GM12892 (cell line): ENCODE data around the gene WDFY4.

Experiments used
- DNase-seq: peaks from one replicate; pipeline ENCODE4 v3.0.0; 2011; ENCODE audit not compliant: insufficient read length
- FAIRE-seq: peaks from 2 replicates; lab custom pipeline; 2011; peaks lifted over from hg19 to GRCh38; lab: Jason Lieb, UNC
- POLR2A ChIP-seq: IDR thresholded peaks from 2 replicates; pipeline ENCODE4 v1.6.1; 2011; ENCODE audit warnings: low read depth, low read length, control low read depth
- POLR2AphosphoS5 ChIP-seq: IDR thresholded peaks from 2 replicates; pipeline ENCODE4 v1.6.1; 2011; ENCODE audit warnings: low read depth, low read length, control low read depth
- TAF1 ChIP-seq: IDR thresholded peaks from 2 replicates; pipeline ENCODE4 v1.6.1; 2011; ENCODE audit warnings: low read depth, mild to moderate bottlenecking, control low read depth, low read length, borderline replicate concordance

The WDFY4 gene

GRCh38 chr10:48767373-48768143 is 82.9 kb downstream of the WDFY4 start:
- FAIRE-seq = no peak
- DNase-seq = no peak

GRCh38 chr10:48768144-48768766 is 83.6 kb downstream of the WDFY4 start:
- no peak for DNase-seq
- FAIRE-seq = no peak
- no peak for TF ChIP-seq POLR2AphosphoS5
- no peak for TF ChIP-seq TAF1
- TF ChIP-seq POLR2A = no peak

More at GRCh38 chr10:48767373-48768143, 82.9 kb downstream of the WDFY4 start:
- TF ChIP-seq POLR2A (no peak), TAF1 (no peak), POLR2AphosphoS5 (no peak)

GRCh38 chr10:48768926-48769325 is 84.3 kb downstream of the WDFY4 start:
- DNase-seq = no peak
- no peak for TF ChIP-seq POLR2AphosphoS5
- no peak for TF ChIP-seq TAF1
- no peak for TF ChIP-seq POLR2A
- FAIRE-seq = no peak

- no peak for TF ChIP-seq TAF1
- DNase-seq = no peak
These were observed 85.2 kb downstream of the WDFY4 start for GRCh38 chr10:48769706-48770435.

GRCh38 chr10:48770561-48771089 is 86.0 kb downstream of the WDFY4 start:
- no peak for DNase-seq
- TF ChIP-seq TAF1 (no peak), POLR2A (no peak), POLR2AphosphoS5 (no peak)

More at GRCh38 chr10:48769706-48770435, 85.2 kb downstream of the WDFY4 start:
- no peak for FAIRE-seq

GRCh38 chr10:48771234-48771633 is 86.6 kb downstream of the WDFY4 start:
- DNase-seq (no peak), FAIRE-seq (no peak)
- no peak for TF ChIP-seq POLR2A
- no peak for TF ChIP-seq POLR2AphosphoS5
- no peak for TF ChIP-seq TAF1

More at GRCh38 chr10:48770561-48771089, 86.0 kb downstream of the WDFY4 start:
- peak; percentile 17 for FAIRE-seq

GRCh38 chr10:48772059-48772458 is 87.4 kb downstream of the WDFY4 start:
- TF ChIP-seq TAF1 = no peak
- no peak for TF ChIP-seq POLR2AphosphoS5
- no peak for TF ChIP-seq POLR2A
- FAIRE-seq (no peak), DNase-seq (no peak)

GRCh38 chr10:48773580-48773979 is 88.9 kb downstream of the WDFY4 start:
- TF ChIP-seq POLR2A (no peak), TAF1 (no peak), POLR2AphosphoS5 (no peak)
- FAIRE-seq = no peak
- DNase-seq = no peak

GRCh38 chr10:48774416-48775205 is 89.9 kb downstream of the WDFY4 start:
- FAIRE-seq (no peak), DNase-seq (no peak)
- TF ChIP-seq POLR2AphosphoS5 = no peak
- no peak for TF ChIP-seq TAF1
- TF ChIP-seq POLR2A = no peak

GRCh38 chr10:48775206-48775517 is 90.5 kb downstream of the WDFY4 start:
- DNase-seq = no peak
- TF ChIP-seq POLR2AphosphoS5 (no peak), POLR2A (no peak), TAF1 (no peak)
- FAIRE-seq = no peak

- TF ChIP-seq POLR2A = no peak
- no peak for TF ChIP-seq POLR2AphosphoS5
- TF ChIP-seq TAF1 = no peak
- DNase-seq = no peak
- no peak for FAIRE-seq
These were observed 91.4 kb downstream of the WDFY4 start for GRCh38 chr10:48776005-48776522.
